Measurements from ENCODE around the gene DNM2.

DNA sequence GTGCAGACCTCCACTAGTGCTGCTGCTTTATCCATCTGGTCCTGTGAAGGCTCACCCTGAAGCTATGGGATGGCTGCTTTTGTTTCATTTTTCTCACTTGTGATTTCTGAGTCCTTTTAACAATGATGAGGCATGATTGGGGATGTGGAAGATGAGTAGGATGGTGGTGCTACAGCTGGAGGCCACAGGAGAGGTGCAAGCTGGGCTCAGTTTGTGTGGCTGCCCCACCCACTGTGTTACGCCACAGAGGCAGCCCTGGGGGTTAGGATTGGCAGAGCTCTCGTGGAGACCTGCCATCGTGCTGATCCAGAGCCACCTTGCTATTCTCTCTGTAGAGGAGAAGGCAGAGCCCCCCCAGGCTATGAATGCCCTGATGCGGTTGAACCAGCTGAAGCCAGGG lies 36.2 kb upstream of the DNM2 start:
- TF ChIP-seq, protein P1, sequence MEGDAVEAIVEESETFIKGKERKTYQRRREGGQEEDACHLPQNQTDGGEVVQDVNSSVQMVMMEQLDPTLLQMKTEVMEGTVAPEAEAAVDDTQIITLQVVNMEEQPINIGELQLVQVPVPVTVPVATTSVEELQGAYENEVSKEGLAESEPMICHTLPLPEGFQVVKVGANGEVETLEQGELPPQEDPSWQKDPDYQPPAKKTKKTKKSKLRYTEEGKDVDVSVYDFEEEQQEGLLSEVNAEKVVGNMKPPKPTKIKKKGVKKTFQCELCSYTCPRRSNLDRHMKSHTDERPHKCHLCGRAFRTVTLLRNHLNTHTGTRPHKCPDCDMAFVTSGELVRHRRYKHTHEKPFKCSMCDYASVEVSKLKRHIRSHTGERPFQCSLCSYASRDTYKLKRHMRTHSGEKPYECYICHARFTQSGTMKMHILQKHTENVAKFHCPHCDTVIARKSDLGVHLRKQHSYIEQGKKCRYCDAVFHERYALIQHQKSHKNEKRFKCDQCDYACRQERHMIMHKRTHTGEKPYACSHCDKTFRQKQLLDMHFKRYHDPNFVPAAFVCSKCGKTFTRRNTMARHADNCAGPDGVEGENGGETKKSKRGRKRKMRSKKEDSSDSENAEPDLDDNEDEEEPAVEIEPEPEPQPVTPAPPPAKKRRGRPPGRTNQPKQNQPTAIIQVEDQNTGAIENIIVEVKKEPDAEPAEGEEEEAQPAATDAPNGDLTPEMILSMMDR (IDR thresholded peaks at IDR 0.05), result no peak
- TF ChIP-seq, protein P2, sequence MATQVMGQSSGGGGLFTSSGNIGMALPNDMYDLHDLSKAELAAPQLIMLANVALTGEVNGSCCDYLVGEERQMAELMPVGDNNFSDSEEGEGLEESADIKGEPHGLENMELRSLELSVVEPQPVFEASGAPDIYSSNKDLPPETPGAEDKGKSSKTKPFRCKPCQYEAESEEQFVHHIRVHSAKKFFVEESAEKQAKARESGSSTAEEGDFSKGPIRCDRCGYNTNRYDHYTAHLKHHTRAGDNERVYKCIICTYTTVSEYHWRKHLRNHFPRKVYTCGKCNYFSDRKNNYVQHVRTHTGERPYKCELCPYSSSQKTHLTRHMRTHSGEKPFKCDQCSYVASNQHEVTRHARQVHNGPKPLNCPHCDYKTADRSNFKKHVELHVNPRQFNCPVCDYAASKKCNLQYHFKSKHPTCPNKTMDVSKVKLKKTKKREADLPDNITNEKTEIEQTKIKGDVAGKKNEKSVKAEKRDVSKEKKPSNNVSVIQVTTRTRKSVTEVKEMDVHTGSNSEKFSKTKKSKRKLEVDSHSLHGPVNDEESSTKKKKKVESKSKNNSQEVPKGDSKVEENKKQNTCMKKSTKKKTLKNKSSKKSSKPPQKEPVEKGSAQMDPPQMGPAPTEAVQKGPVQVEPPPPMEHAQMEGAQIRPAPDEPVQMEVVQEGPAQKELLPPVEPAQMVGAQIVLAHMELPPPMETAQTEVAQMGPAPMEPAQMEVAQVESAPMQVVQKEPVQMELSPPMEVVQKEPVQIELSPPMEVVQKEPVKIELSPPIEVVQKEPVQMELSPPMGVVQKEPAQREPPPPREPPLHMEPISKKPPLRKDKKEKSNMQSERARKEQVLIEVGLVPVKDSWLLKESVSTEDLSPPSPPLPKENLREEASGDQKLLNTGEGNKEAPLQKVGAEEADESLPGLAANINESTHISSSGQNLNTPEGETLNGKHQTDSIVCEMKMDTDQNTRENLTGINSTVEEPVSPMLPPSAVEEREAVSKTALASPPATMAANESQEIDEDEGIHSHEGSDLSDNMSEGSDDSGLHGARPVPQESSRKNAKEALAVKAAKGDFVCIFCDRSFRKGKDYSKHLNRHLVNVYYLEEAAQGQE (IDR thresholded peaks at IDR 0.05; ENCODE audit: insufficient read depth in 1 of 2, low read depth in 2 of 2, low read length in 1 of 2), result no peak
